ENCODE results near the gene NFYA.

NFYA gene

GRCh38 chr6:41056768-41057490 is 15.8 kb upstream of the NFYA start:
- TF ChIP-seq CTCF (IDR thresholded peaks at IDR 0.05): no peak

GRCh38 chr6:41058783-41059181 is 14.0 kb upstream of the NFYA start:
- no peak for TF ChIP-seq CTCF (IDR thresholded peaks at IDR 0.05)

- TF ChIP-seq CTCF (IDR thresholded peaks at IDR 0.05): no peak
These were observed 13.2 kb upstream of the NFYA start for GRCh38 chr6:41059556-41059955.

- TF ChIP-seq CTCF (IDR thresholded peaks at IDR 0.05): no peak
These were observed 11.5 kb upstream of the NFYA start for GRCh38 chr6:41061196-41061726.

- TF ChIP-seq CTCF (IDR thresholded peaks at IDR 0.05): no peak
These were observed 10.7 kb upstream of the NFYA start for GRCh38 chr6:41062056-41062455.

GRCh38 chr6:41063884-41064285 is 8.9 kb upstream of the NFYA start:
- no peak for TF ChIP-seq CTCF (IDR thresholded peaks at IDR 0.05)

- TF ChIP-seq CTCF (IDR thresholded peaks at IDR 0.05): no peak
These were observed 7.9 kb upstream of the NFYA start for GRCh38 chr6:41064841-41065240.

Data from LNCAP (cell line).